ENCODE results near the gene FNDC3B. TPM values are rescaled to one million over a fixed set of nuclear protein-coding genes. Genes with fewer than 3 reads are reported as not detected.

FNDC3B gene
- total and polyA plus RNA-seq, 9 donors = 22.1 to 198 (median 108) TPM

GRCh38 chr3:172161133-172161789, 121.9 kb downstream of the FNDC3B start:
- 80 to 84% (median 82%) methylated on average over 4 of the region's 4 CpGs for WGBS, 3 donors
- no peak for DNase-seq
- peaks cover 3% of the 10 kb centered on the region for H3K4me1 ChIP-seq (ENCODE audit: insufficient read depth)
- H3K4me3 ChIP-seq = no peak overlapping the region
- no peaks in the 10 kb centered on the region for H3K27me3 ChIP-seq
- intact Hi-C loops (cut with DNase I) = no loop called here
- no peaks in the 10 kb centered on the region for H3K36me3 ChIP-seq
- no peak for TF ChIP-seq CTCF (IDR thresholded peaks at IDR 0.05)
- TF ChIP-seq EP300 (IDR thresholded peaks at IDR 0.05) = no peak
- TF ChIP-seq POLR2A (IDR thresholded peaks at IDR 0.05) = no peak
- H3K27ac ChIP-seq = no peak overlapping the region
- H3K9me3 ChIP-seq = no peaks in the 10 kb centered on the region

DNA sequence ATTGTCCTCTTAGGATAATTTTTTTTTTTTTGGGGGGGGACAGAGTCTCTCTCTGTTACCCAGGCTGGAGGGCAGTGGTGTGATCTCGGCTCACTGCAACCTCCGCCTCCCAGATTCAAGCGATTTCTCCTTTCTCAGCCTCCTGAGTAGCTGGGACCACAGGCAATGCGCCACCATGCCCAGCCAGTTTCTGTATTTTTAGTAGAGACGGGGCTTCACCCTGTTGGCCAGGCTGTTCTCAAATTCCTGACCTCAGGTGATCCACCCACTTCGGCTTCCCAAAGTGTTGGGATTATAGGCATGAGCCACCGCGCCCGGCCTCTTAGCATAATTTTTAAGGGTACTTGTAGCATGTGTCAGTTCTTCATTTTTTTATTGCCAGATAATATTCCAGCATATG, 122.6 kb downstream of the FNDC3B start:
- DNase-seq = no peak
- Histone ChIP-seq H3K36me3 (no peaks in the 10 kb centered on the region), H3K4me3 (no peak overlapping the region), H3K9me3 (no peaks in the 10 kb centered on the region), H3K4me1 (ENCODE audit: insufficient read depth) (peaks cover 6% of the 10 kb centered on the region), H3K27me3 (no peaks in the 10 kb centered on the region), H3K27ac (no peak overlapping the region)
- intact Hi-C loops (cut with DNase I) = no loop called here
- TF ChIP-seq EP300 (IDR thresholded peaks at IDR 0.05) (no peak), CTCF (IDR thresholded peaks at IDR 0.05) (no peak), POLR2A (IDR thresholded peaks at IDR 0.05) (no peak)
- WGBS, 3 donors = 93 to 96% (median 95%) methylated on average over 9 of the region's 9 CpGs

DNA sequence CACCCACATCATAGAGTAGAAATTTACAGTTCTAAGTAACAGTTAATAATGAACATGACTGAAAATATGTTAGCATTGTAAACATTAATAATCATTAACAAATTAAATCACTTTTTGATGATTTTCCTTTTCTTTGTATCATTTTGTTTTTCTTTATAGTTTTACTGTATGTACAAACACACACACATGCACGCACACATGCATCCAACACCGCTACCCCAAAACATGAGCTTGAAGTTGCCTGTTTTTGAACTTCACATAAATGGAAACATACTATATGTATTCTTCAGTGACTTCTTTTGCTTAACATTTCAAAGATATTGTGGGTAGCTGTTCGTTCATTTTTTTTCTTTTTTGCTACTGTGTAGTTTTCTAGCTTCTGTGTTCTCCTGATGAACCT, 123.9 kb downstream of the FNDC3B start:
- intact Hi-C loops (cut with DNase I) = no loop called here
- TF ChIP-seq POLR2A (IDR thresholded peaks at IDR 0.05) = no peak
- TF ChIP-seq CTCF (IDR thresholded peaks at IDR 0.05) = no peak
- no peak for TF ChIP-seq EP300 (IDR thresholded peaks at IDR 0.05)
- Histone ChIP-seq H3K27ac (no peak overlapping the region), H3K9me3 (no peaks in the 10 kb centered on the region), H3K4me1 (ENCODE audit: insufficient read depth) (peaks cover 12% of the 10 kb centered on the region), H3K4me3 (no peak overlapping the region), H3K27me3 (no peaks in the 10 kb centered on the region), H3K36me3 (no peaks in the 10 kb centered on the region)
- DNase-seq = no peak
- WGBS, 3 donors = 89 to 93% (median 91%) methylated on average over 3 of the region's 3 CpGs

GRCh38 chr3:172164620-172165362, 125.4 kb downstream of the FNDC3B start:
- Histone ChIP-seq H3K9me3 (no peaks in the 10 kb centered on the region), H3K4me1 (ENCODE audit: insufficient read depth) (peaks cover 15% of the 10 kb centered on the region), H3K4me3 (no peak overlapping the region), H3K27me3 (no peaks in the 10 kb centered on the region), H3K27ac (no peak overlapping the region), H3K36me3 (no peaks in the 10 kb centered on the region)
- no peak for DNase-seq
- TF ChIP-seq CTCF (IDR thresholded peaks at IDR 0.05) = no peak
- no peak for TF ChIP-seq EP300 (IDR thresholded peaks at IDR 0.05)
- no peak for TF ChIP-seq POLR2A (IDR thresholded peaks at IDR 0.05)
- intact Hi-C loops (cut with DNase I) = no loop called here
- 90 to 94% (median 92%) methylated on average over 6 of the region's 6 CpGs for WGBS, 3 donors
